GM19328 (cell line): ENCODE data around the gene PFKFB3.
"Not testable (repeated sequence)": the region's sequence is repeated elsewhere in the genome, so short reads cannot be mapped to it uniquely, and the experiment has no call there.

ENCODE experiments used
- ATAC-seq: cut with Tn5 transposase; IDR thresholded peaks from one replicate; pipeline ENCODE4 v1.9.1; 2021; ENCODE audit warnings: mild to moderate bottlenecking, moderate library complexity; ENCODE audit not compliant: unreplicated experiment

Gene PFKFB3

DNA sequence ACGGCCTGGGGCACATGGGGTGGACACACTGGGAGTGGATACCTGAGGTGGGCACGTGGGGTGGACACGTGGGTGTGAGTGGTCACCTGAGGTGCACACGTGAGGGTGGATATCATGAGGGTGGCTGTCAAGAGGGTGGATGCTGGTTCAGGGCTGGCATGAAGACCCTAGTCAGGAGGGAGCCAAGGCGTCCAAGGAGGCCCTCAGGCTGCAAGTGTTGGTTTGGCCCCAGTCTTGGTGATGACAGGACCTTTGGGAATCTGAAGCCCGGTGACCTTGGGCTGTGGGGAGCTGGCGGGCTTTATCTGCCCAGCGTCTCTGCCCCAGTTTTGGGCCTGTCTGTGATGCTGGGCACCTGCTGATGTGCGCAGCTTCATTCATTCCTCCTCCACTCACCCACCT lies 24.9 kb upstream of the PFKFB3 start:
- ATAC-seq = no peak

DNA sequence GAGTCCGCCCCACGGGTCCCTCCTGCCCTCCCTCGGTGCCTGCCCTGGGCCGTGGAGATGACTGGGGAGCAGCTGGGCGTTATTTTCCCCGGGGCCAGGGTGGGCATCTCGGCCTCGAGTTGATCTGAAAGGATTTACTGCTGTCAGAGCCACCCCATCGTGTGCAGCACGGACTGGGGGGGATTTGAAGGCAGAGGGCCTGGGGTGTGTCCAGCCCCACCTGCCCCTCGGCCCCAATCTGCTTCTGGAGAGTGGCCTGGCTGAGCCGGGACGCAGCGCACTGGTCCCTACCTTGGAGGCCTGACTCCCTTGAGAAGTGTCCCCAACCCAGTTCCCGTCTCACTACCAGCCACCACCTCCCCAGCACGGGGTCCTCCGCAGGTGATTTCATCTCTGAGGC lies 24.2 kb upstream of the PFKFB3 start:
- no peak for ATAC-seq

DNA sequence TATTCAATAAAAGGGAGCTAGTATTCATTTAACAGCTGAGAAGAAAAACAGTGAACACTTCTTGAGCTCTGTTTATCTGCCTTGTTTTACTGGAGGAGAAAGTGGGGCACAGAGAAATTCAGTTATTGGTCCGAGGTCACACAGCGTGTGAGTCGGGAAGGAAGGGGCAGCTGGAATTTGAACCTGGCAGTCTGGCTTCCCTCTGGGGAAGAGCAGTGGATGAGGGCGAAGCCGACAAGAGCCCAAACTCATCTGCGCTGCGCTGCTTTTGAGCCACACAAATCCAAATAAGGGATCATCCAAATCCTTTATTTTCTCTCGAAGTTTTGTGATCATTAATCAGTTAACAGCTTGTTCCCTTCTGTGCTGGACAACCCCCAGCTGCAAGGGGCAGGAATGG lies 23.7 kb upstream of the PFKFB3 start:
- ATAC-seq = no peak

DNA sequence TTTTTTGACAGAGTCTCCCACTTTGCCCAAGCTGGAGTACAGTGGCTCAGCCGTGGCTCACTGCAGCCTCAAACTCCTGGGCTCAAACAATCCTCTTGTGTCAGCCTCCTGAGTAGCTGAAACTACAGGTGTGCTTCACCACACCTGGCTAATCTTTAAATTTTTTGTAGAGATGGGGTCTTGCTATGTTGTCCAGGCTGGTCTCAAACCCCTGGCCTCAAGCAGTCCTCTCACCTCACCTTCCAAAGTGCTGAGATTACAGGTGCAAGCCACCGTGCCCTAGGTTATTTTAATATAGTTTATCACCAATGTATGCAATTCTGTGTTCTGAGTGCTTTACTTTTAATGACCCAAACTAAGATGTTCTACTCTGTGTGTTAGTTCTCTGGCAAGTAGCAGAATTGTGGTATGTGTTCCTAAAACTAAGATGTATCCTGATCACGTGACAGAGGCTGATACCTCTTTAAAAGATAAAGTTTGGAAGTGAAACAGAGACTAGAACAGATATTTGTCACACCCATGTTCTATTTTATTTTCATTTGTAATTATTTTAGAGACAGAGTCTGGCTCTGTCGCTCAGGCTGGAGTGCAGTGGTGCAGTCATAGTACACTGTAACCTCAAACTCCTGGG lies 22.1 kb upstream of the PFKFB3 start:
- no peak for ATAC-seq

DNA sequence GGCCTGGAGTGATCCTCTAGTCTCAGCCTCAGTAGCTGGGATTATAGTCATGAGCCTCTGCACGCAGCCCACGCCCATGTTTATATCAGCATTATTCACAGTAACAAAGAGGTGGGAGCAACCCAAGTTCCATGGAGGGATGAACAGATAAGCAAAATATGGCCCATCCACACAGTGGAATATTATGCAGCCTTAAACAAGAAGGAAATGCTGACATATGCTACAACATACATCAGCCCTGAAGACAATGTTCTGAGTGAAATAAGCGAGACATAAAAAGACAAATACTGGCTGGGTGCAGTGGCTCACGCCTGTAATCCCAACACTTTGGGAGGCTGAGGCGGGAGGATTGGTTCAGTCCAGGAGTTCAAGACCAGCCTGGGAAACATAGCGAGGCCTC lies 21.5 kb upstream of the PFKFB3 start:
- no peak for ATAC-seq

DNA sequence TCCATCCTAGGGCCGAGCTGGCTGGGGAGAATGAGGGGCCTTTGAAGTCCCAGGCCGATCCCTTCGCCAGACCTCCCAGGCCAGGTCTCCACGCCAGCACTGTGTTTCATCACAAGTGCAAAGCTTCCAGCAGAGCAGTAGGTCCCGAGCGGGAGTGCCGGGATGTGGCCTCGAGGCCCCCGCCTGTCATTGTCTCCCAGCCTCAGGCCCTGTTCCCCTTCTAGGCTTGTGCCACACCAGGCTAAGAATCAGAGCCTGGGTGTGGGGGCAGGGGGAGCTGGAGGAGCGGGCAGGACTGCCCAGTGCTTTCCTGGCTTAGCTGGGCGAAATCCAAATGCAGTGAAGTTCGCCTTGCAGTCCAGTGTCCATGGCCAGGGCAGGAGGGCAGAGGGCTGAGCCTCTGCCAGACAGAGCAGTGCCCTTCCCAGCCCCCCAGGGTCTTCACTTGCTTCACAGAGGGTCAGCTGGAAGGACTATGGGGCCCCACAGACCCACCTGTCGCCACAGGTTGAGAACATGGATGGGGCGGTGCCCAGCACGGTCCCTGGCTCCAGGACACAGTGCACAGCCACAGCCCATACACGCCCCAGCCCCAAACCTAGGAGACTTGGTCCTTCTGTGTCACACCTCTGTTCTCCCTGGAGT lies 20.2 kb upstream of the PFKFB3 start:
- ATAC-seq = no peak

DNA sequence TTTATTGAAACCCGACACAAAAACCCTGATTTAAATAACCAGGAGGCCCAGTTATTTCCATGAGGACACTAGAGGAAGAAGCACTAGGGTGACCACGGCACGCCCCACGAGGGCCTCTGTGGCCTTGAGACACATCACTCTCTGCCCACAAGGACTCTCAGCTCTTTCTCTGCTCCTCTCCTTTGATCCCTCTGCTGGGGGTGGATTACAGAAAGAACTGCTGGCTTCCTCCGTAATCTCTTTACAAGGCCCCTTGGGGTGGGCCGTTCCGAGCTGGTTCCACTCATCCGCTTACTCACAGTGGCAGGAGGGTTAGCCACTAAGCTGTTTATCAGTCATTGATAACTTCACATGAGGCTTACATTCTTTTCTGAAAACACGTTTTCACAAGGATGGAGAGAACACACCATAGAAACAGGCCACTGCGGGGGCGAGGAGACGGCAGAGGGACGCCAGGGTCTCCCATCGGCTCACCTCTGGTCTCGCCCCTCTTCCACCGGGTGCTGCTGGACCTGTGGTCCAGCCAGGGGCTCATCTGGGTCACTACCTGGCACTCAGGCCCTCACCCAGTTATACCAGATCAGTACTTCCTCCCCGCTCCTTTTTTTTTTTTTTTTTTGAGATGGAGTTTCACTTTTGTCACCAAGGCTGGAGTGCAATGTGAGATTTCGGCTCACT lies 17.6 kb upstream of the PFKFB3 start:
- no peak for ATAC-seq

DNA sequence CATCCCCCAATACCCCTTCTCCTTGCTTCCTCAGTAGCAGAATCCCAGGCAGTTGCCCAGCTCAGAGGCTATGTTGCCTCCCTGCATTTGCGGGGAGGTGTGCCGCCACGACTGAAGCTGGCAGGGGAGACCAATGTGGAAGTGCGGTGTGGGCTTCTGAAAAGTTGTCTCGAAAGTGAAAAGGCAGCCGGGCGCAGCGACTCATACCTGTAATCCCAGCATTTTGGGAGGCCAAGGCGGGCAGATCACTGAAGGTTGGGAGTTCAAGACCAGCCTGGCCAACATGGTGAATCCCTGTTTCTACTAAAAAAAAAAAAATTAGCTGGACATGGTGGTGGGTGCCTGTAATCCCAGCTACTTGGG lies 15.9 kb upstream of the PFKFB3 start:
- no peak for ATAC-seq

DNA sequence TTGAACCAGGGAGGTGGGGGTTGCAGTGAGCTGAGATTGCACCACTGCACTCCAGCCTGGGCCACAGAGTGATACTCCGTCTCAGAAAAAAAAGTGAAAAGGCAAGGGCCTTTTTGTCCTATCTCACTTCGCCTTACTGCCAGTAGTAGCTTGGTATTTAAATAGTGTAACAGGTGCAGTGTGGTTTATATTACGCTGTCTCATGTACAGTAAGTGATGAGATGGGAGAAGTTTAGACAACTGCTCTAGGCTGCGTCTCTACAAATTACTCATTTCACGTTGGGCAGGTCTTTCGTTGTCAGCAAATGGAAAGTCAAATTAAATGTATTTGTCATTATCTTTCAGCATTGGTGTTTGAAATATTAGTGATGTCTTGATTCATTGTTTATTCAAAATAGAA lies 15.5 kb upstream of the PFKFB3 start:
- ATAC-seq = no peak

DNA sequence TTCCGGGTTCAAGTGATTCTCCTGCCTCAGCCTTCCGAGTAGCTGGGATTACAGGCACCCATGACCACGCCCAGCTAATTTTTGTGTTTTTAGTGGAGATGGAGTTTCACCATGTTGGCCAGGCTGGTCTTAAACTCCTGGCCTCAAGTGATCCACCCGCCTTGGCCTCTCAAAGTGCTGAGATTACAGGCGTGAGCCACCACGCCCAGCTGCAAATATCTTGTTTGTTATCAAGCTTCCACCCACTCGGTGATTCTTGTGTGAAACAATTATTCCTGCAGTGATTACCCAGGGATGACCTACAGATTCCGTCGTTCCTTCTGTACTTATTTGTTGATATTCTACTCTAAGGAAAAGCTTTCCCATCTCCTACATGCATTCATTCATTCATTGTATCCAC lies 12.7 kb upstream of the PFKFB3 start:
- ATAC-seq = not testable (repeated sequence)

DNA sequence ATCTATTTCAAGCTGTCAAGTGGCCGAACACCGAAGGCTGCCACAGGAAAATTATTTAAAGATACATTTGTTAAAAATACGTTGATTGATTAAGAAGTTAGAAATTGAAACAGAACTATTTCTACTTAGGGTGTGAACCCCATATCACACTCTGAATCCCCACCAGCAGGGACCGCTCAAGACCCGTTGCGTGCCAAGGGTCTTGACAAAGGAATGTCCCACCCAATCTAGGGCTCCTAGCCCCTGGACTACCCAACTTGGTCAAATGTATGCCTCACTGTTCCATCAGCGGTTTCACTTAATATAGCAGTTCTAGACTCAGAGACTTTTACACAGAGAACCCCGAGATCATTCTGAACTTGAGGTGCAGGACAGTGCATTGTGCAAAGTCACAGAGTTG lies 11.6 kb upstream of the PFKFB3 start:
- ATAC-seq = no peak

DNA sequence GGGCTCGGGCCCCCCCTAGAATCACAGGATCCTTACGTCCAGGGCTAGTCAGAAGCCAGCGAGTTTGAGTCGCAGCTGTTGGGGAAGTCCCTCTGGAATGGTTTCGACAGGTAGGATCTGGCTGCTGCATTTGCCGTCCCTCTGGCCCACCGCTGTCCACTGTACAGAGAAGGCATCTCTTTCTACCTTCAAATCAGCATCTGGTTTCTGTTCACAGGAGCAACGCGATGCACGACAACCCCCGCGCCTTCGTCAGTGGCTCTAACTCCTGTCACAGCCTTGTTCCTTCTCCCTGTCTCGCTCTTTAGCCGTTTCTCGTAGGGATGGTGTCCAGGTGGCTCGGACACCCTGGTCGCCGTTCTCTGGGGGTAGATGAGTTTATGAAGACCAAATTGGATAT lies 11.2 kb upstream of the PFKFB3 start:
- ATAC-seq = no peak

DNA sequence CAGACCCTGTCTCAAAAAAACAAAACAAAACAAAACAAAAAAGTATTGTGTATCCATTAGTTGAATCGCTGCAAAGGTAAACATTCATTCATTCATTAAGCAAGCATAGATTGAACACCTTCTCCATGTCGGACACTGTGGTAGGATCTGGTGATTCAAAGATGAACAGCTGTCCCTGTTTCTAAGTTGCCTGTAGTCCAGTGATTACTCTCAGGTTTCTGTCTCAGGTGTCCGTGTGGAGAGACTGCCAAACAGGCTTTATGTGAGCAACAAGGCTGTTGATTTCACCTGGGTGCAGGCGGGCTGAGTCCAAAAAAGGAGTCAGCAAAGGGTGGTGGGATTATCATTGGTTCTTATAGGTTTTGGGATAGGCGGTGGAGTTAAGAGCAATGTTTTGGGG lies 9.4 kb upstream of the PFKFB3 start:
- ATAC-seq = not testable (repeated sequence)

DNA sequence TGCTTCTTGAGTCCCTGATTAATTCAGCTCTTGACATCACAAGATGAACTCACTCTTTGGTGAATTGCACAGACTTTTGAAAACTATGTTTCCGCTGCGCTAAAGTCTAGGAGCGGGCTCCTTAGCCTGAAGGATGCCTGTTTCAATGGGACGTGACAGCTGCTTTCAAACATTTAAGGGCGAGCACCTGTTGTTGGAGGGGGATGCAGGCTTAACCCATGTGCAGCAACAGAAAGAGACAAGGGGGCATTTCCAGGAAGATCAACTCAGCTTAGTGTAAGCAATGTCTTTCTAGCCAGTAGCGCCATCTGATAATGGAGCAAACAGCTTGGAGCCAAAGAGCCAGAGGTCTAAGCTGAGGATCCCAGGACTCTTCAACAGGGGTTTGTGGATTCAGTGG lies 8.4 kb upstream of the PFKFB3 start:
- no peak for ATAC-seq

DNA sequence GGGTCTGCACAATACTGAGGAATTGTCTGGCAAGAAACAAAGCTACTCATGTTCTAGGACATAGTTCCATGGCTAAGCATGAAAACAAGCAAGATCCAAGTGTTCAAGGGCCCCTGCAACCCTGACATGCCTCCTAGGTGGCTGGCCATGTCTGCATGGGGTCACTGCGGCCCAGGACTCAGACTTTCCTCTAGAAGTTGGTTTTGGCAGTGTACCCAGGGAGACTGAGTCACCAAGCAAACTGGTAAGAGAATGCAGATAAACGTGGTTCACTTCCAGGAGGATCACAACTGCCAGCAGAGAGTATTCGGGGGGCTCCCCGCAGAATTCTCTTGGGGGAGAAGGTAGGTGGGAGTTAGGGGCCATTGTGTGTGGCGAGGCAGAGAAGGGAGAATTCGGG lies 7.4 kb upstream of the PFKFB3 start:
- ATAC-seq = no peak

DNA sequence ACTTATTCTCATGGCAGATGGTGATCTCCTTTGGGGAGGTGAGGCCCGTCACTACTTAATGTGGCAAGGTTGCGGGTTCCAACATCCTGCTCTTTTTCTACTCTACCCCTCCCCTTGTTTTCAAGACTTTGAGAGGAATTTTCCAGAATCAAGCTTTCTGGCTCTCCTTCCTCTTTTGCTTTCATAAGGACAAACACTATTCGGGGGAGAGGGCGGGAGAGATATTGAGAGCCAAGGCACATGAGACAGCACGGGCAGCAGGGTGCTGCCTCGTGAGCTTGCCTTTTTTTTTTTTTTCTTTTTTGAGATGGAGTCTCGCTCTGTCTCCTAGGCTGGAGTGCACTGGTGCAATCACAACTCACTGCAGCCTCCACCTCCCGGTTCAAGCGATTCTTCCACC lies 6.9 kb upstream of the PFKFB3 start:
- no peak for ATAC-seq

DNA sequence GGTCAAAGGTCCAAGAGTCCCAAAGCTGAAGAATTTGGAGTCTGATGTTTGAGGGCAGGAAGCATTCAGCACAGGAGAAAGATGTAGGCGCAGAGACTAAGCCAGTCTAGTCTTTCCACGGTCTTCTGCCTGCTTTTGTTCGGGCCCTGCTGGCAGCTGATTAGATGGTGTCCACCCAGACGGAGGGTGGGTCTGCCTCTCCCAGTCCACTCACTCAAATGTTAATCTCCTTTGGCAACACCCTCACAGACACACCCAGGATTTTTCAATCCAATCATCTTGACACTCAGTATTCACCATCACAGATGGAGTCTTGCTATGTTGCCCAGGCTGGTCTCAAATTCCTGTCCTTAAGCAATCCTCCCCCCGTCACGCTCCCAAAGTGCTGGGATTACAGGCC lies 6.2 kb upstream of the PFKFB3 start:
- not testable (repeated sequence) for ATAC-seq

DNA sequence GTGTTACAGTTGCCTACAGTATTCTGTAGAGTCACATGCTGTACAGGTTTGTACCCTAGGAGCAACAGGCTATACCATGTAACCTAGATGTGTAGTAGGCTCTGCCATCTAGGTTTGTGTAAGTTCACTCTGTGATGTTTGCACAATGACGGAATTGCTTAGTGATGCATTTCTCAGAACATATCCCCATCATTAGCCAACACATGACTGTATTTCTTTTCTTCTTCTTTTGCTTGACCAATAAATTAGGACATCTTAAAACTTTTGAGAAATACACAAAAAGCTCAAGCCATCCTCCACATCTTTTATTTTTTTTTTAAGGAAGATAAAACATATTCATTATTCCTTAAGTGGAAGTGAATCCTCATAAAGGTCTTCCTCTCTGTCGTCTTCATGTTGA lies 5.4 kb upstream of the PFKFB3 start:
- no peak for ATAC-seq

DNA sequence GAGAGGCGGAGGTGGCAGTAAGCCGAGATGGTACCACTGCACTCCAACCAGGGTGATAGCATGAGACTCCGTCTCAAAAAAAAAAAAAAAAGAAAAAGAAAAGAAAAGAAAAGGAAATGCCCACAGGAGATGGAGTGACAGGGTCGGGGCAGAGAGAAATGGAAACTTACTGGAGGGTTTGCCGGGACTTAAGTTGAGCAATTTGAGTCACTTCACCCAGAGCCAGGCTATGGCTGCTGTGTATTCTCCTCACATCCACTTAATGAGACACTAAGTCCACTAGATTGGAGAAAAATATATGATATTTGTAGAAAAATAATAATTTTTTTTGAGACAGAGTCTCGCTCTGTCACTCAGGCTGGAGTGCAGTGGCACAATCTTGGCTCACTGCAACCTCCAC lies 4.6 kb upstream of the PFKFB3 start:
- ATAC-seq = no peak

DNA sequence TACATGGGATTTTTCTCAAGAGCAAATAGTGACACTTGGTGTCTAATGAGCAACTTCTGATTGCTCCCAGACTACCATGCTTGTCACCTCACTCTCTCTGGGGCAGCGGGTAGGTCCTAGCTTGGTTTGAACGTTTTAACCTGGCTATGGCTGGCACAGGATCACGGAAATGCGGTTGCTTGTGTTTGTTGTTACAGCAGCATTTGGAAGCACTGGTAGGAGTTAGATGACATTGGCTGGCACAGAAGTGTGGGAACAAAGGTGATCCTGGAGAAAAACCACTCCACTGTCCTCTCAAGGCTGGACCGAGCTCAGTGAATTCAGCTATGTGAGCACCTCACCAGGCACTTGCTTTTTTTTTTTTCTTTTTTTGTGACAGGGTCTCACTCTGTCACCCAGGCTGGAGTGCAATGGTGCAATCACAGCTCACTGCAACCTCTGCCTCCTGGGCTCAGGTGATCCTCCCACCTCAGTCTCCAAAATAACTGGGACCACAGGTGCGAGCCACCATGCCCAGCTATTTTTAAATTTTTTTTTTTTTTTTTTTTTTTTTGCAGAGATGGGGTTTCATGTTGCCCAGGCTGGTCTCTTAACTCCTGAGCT lies 3.5 kb upstream of the PFKFB3 start:
- ATAC-seq = no peak

DNA sequence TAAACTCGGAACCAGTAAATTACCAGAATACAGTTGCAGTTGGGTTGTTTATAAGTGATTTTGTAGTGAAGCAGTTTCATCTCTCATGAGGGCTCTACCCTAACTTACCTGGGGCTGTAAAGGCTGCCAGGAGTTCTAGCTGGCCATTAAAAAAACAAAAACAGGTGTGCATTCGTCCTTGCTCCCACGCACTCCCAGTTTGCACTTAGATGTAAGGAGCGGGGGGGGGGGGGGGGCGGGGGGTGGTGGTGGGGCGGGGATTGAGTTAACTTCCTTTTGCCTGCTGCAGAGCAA lies 2.3 kb upstream of the PFKFB3 start:
- ATAC-seq = no peak

DNA sequence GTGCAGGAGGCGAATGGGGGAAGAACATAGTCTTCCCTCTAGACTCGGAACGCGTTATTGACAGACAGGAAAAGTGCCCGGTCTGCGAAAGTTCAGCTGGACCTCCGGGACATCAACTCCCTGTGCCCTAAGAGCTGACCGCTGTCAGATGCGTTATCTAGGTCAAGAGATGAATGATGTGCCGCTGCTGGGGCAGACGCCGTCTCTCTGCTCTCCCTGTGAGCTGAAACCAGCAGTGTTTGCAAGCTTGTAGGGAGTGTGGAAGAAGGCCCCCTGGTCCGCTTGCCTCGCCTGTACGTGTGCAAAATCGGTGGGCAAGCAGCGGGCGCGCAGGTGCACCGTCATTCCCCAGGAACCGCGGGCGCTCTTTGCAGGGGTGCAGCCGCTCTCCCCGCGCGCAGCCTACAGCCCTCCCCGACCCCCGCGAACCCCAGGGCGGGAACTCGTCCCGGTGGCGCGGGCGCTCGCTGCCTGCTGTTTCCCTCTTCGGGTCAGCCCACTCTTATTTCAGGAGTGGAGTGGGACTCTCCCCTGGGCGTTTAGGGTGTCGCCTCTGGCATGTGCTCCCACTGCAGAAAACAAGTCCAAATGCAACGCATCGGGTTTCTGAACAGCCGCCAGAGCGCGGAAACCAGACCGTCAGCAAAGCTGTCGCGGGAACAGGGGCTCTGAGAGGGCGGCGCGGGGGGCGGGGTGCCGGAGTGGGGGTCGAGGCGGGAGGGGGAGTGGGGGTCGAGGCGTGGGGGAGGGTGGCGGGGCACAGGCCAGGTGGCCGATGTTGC lies 1.8 kb upstream of the PFKFB3 start:
- no peak for ATAC-seq
